Lower leg skin (tissue), 4 donors: ENCODE measurements around the gene NABP1. TPM values are rescaled to one million over a fixed set of nuclear protein-coding genes. Genes with fewer than 3 reads are reported as not detected.

Source experiments
- DNase-seq, 2 donors: peaks; one replicate each; pipeline ENCODE4 v3.0.0-alpha.2; 2019; ENCODE audit warnings: low spot score in 2 of 2
- H3K4me3 ChIP-seq: fragments of 200-600 bp; sonication (generic); 2 replicates; pipeline ENCODE4 v1.5.1; 2017; ENCODE audit warnings: mild to moderate bottlenecking, low read depth; ENCODE audit not compliant: poor library complexity, severe bottlenecking
- POLR2A ChIP-seq, 2 donors: fragments of 450-650 bp; IDR thresholded peaks; one replicate each; pipeline ENCODE4 v1.6.1; 2016 to 2017; ENCODE audit warnings: antibody characterized with exemption in 2 of 2, mild to moderate bottlenecking in 1 of 2, moderate library complexity in 1 of 2
- WGBS, 2 donors: methylation state at CpG; one replicate each; pipeline ENCODE4 v1.1.5; 2018; 5-methylcytosine and 5-hydroxymethylcytosine counted together
- intact Hi-C: fragments of 100-400 bp; cut with DNase I; formaldehyde crosslinking; loops from one replicate; pipeline ENCODE4 v1.15.0; 2023; ENCODE audit warnings: low total_unique reads
- total RNA-seq, 4 donors: library from RNA; depleted of rRNA; stranded (reverse); fragments of >200 nt; gene quantifications; one replicate each; pipeline ENCODE4 v1.1.0, GENCODE V29; 2016
- TF ChIP-seq, protein P1 (sequence below), 3 donors: fragments of 450-650 bp; IDR thresholded peaks; one replicate each; pipeline ENCODE4 v1.5.1; 2016; ENCODE audit warnings: antibody characterized with exemption in 3 of 3, mild to moderate bottlenecking in 3 of 3, moderate library complexity in 2 of 3

The NABP1 gene
- total RNA-seq, 4 donors from 2014 or later, result 6.2 to 38.0 (median 9.5) TPM

DNA sequence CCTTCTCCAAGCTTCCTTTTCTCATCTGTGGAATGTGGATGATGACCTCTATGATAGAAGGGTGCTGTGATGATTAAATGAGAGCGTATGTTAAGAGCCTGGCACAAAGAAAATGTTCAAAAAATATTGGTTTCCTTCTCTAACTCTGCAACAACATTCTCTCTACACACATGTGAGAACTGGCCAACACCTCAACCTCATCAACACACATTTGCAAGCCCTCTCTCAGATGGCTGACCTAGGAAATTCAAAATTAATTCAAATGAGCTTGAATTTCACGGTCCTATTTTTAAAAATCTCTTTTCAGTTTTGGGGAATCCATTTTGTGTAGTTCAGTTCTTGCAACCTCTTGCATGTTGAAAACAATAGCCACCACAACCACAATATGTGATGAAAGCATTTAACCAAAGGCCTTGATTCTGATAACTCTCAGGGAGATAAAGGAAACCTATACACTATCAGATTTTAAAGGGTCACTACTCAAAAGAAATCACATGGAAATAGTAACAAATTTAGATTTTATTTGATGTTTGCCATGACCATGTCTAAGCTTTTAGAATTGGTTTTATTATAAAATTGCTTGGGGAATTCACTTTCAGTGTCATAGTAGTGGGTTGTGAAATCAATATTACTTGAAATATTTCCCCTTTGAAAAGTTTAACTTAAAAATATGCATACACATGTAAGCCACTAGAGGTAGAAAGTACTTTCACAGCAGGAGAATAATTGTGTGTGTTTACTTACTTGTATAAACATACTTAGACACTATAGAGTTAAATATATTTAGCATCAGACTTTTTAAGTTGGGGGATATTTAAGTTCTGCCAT is 16.6 kb upstream of the NABP1 start:
- 88 to 93% methylated on average over 2 of the region's 2 CpGs for WGBS, 2 donors
- intact Hi-C loops, result no loop called here
- H3K4me3 ChIP-seq, result no peak overlapping the region
- TF ChIP-seq POLR2A (IDR thresholded peaks at IDR 0.05), result no peak
- TF ChIP-seq, protein P1, sequence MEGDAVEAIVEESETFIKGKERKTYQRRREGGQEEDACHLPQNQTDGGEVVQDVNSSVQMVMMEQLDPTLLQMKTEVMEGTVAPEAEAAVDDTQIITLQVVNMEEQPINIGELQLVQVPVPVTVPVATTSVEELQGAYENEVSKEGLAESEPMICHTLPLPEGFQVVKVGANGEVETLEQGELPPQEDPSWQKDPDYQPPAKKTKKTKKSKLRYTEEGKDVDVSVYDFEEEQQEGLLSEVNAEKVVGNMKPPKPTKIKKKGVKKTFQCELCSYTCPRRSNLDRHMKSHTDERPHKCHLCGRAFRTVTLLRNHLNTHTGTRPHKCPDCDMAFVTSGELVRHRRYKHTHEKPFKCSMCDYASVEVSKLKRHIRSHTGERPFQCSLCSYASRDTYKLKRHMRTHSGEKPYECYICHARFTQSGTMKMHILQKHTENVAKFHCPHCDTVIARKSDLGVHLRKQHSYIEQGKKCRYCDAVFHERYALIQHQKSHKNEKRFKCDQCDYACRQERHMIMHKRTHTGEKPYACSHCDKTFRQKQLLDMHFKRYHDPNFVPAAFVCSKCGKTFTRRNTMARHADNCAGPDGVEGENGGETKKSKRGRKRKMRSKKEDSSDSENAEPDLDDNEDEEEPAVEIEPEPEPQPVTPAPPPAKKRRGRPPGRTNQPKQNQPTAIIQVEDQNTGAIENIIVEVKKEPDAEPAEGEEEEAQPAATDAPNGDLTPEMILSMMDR (IDR thresholded peaks at IDR 0.05), result no peak
- no peak for DNase-seq

DNA sequence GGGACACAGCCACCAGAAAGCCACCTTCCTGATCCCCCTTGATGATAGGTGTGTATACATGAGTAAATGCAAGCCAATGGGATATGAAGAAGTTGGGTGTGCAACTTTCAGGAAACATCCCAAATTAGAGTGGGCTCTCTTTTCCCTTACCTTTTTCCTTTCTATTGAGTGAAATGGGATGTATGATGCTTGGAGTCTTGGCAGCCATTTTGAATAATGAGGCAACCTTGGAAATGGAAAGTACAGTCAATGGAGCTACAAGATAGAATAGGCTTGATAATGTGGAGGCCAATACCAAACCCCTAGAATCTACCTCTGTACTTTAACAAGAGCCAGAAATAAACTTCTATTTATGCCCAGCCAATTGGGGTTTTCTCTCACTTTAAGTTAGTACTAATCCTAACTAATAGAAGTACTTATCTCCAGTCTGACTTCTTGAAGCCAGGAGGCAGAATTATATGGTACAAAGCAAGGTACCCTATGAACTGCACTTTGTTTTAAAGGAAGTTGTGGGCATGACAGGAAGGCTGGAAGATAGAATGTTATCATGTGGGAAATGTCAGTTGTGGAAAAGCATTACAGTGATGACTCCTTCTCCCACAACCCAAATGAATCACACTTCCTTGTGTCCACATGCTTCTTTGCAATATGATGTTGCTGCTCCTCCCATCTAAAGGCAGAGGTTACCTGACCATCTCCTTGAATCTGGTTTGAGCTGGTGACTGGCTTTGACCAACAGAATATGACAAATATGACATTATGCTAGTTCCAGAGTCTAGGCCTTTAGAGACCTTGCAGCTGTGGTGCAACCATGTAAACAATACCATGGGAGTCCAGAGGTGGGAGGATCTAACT is 12.9 kb upstream of the NABP1 start:
- TF ChIP-seq POLR2A (IDR thresholded peaks at IDR 0.05), result no peak
- TF ChIP-seq, protein P1 (IDR thresholded peaks at IDR 0.05), result no peak
- intact Hi-C loops, result no loop called here
- no peak overlapping the region for H3K4me3 ChIP-seq
- no peak for DNase-seq

DNA sequence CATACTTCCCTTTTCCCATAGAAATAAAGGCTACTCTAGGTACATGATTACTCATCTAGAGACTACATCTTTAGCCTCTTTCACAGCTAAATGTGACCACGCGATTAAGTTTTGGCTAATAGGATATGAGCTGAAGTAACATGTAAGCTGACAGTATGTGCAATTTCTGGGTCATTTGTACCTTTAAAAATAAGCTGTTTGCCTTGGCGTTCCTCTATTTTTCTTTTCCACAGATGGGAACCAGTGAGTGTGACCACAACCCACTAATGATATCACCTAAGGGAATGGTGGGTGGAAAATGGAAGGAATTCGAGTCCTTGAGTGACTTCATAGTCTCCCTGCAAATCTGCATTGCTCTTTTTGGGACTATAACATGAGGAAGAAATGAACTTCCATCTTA is 11.7 kb upstream of the NABP1 start:
- TF ChIP-seq, protein P1 (IDR thresholded peaks at IDR 0.05), result no peak
- no peak for TF ChIP-seq POLR2A (IDR thresholded peaks at IDR 0.05)
- 73 to 85% methylated on average over 4 of the region's 4 CpGs for WGBS, 2 donors

DNA sequence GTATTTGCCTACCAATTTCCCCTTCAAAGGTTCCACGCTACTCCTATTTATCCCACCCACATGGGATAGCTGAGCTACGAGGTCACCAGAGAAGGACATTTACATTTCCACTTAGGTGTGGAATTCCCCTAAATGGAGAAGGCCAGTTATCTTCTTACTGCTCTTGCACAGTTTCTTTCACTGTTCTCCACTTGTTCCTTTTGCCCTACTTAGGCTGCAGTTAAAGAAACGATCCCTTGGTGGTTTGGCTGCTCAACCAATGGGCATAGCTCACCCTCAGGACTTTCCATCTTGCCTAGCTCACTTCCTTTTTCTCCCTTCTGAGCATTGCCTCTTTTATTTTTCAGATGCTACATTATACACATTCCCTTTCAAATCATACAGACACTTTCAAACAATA is 11.2 kb upstream of the NABP1 start:
- no peak for DNase-seq
- TF ChIP-seq POLR2A (IDR thresholded peaks at IDR 0.05), result no peak
- TF ChIP-seq, protein P1 (IDR thresholded peaks at IDR 0.05), result no peak
- H3K4me3 ChIP-seq, result no peak overlapping the region
- 51 to 60% methylated on average over 3 of the region's 3 CpGs for WGBS, 2 donors
- intact Hi-C loops, result no loop called here

More for the DNA sequence above, 11.7 kb upstream of the NABP1 start:
- no peak overlapping the region for H3K4me3 ChIP-seq
- DNase-seq, result no peak
- intact Hi-C loops, result no loop called here

DNA sequence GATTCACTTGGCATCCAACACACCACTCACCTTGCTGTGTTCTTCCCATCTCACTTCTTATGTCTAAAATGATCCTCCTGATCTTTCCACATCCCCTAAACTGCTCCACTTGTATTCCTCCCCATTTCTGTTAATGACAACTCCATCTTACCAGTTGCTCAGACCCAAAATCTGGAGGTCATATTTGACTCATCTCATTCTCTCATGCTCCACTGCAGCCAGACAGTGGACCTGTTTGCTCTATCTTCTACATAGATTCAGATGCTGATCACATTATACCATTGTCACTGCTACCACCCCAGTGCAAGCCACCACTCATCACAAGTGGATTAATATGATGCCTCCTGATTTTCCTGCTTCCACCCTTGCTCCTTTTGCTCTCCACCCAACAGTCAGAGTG is 7.9 kb upstream of the NABP1 start:
- no peak for DNase-seq
- no peak for TF ChIP-seq POLR2A (IDR thresholded peaks at IDR 0.05)
- TF ChIP-seq, protein P1 (IDR thresholded peaks at IDR 0.05), result no peak
- H3K4me3 ChIP-seq, result no peak overlapping the region
- intact Hi-C loops, result loop anchor here (10.0 kb wide), 1 partner anchor 645 kb away; no protein-coding TSS in a partner anchor
